Measurements from ENCODE around the gene DNAJC22.
A peak's percentile ranks its signal among the peaks of the same experiment; 100 is the strongest.

GRCh38 chr12:49331380-49332222 lies 15.1 kb upstream of the DNAJC22 start:
- TF ChIP-seq CTCF (IDR thresholded peaks at IDR 0.05; ENCODE audit: poor library complexity), result peak; percentile 86
- no peak for TF ChIP-seq EZH2 (IDR thresholded peaks at IDR 0.05; ENCODE audit: borderline replicate concordance)
- no peak for TF ChIP-seq EZH2phosphoT487 (IDR thresholded peaks at IDR 0.05; ENCODE audit: low read depth, severe bottlenecking, unreplicated experiment)
